ENCODE measurements around the gene ZNRD2.

DNA sequence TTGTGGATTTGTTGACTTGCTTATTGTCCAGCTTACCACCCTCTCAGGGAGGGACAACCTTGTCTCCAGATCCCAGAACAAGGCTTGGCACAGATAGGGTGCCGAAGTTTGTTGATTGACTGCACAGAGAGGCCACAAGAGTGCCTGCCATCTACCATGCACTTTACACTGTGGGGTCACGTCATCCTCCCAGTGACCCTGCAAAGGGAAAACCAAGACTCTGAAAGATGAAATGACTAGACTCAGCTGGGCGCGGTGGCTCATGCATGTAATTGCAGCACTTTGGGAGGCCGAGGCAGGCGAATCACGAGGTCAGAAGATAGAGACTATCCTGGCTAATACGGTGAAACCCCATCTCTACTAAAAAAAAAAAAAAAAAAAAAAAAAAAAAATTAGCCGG is 7.5 kb upstream of the ZNRD2 start:
- TF ChIP-seq POLR2A (IDR thresholded peaks at IDR 0.05; ENCODE audit: low read depth), result no peak
- TF ChIP-seq, protein P1, sequence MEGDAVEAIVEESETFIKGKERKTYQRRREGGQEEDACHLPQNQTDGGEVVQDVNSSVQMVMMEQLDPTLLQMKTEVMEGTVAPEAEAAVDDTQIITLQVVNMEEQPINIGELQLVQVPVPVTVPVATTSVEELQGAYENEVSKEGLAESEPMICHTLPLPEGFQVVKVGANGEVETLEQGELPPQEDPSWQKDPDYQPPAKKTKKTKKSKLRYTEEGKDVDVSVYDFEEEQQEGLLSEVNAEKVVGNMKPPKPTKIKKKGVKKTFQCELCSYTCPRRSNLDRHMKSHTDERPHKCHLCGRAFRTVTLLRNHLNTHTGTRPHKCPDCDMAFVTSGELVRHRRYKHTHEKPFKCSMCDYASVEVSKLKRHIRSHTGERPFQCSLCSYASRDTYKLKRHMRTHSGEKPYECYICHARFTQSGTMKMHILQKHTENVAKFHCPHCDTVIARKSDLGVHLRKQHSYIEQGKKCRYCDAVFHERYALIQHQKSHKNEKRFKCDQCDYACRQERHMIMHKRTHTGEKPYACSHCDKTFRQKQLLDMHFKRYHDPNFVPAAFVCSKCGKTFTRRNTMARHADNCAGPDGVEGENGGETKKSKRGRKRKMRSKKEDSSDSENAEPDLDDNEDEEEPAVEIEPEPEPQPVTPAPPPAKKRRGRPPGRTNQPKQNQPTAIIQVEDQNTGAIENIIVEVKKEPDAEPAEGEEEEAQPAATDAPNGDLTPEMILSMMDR (IDR thresholded peaks at IDR 0.05), result no peak

Data from esophagus muscularis mucosa (tissue), 3 donors.